ENCODE measurements around the gene BAAT. TPM values are rescaled to one million over a fixed set of nuclear protein-coding genes. Genes with fewer than 3 reads are reported as not detected.

BAAT gene
- total and polyA plus RNA-seq, 9 of the 15 experiments (the other 6 are each of a cell fraction or from before 2014, with no cell fraction given) = 0.17 to 0.76 (median 0.32) TPM

DNA sequence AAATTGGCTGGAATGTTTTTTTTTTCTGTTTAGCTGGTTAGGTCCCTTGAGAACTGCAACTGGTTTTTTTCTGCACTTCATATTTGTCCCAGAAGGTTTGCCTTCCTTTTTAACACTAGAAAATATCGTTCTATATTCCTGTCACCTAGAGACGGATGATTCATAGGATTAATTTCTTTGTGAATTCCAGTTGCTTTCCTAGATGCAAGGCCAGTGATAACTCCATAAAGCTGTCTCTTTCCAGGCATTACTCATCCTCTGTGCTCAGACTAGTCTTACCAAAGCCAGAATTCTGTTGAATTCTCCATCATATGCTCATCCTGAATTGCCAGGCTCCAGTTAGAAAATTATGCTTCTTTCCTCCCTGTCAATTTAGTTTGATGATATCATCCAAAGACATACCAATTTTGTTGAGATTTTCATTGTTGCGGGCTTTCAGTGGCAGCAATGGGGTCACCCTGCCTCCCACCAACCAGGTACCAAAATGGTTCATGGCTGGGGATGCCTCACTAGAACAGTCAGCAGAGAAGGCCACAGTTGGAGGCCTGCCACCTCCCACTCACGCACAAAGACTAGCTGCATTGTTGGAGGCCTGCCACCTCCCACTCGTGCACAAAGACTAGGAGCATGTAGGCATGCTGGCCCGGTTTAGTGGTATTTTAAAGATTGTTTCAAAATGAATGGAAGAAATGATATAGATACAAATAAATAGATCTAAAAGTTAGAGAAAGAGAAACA is 8.5 kb downstream of the BAAT start (continued):
- no peak for TF ChIP-seq MGA (IDR thresholded peaks at IDR 0.05)

Measured in K562 (cell line).